T-helper 22 cell (primary cell): ENCODE measurements around the gene PSD.

Experiments used
- DNase-seq: peaks from one replicate; pipeline ENCODE4 v3.0.0-alpha.2; 2020; ENCODE audit warnings: low read depth

The PSD gene

GRCh38 chr10:102403115-102403514, 15.5 kb downstream of the PSD start:
- no peak for DNase-seq

GRCh38 chr10:102402512-102402896, 16.1 kb downstream of the PSD start:
- no peak for DNase-seq

- DNase-seq: no peak
Observed at GRCh38 chr10:102401735-102402511, 16.7 kb downstream of the PSD start.

GRCh38 chr10:102401342-102401654, 17.3 kb downstream of the PSD start:
- DNase-seq: no peak

DNA sequence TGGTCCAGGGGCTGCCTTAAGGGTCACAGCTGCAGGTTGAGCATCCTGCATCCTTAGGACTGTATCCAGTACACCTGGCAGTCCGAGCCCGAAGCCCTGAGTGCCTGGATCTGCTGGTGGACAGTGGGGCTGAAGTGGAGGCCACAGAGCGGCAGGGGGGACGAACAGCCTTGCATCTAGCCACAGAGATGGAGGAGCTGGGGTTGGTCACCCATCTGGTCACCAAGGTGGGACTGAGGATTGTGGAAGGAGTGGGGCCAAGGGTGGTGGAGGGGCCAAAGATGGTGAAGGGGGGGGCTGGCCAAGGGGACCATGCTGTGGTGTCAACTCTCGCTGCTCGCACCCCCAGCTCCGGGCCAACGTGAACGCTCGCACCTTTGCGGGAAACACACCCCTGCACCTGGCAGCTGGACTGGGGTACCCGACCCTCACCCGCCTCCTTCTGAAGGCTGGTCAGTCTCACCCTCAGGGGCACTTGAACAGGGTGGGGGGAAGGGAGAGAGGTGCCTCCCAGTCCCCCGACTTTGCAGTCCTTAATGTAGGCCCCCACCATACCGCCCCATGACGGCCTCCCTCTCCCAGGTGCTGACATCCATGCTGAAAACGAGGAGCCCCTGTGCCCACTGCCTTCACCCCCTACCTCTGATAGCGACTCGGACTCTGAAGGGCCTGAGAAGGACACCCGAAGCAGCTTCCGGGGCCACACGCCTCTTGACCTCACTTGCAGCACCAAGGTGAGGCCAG, 17.8 kb downstream of the PSD start:
- DNase-seq: no peak

DNA sequence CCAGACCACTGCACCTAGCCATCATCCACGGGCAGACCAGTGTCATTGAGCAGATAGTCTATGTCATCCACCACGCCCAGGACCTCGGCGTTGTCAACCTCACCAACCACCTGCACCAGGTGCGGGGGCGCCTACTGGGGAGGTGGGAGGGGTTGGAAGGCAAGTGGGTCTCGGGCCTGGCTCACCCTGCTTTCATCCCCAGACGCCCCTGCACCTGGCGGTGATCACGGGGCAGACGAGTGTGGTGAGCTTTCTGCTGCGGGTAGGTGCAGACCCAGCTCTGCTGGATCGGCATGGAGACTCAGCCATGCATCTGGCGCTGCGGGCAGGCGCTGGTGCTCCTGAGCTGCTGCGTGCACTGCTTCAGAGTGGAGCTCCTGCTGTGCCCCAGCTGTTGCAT, 18.5 kb downstream of the PSD start:
- no peak for DNase-seq

GRCh38 chr10:102399217-102400021, 19.2 kb downstream of the PSD start:
- DNase-seq: peak; percentile 71

DNA sequence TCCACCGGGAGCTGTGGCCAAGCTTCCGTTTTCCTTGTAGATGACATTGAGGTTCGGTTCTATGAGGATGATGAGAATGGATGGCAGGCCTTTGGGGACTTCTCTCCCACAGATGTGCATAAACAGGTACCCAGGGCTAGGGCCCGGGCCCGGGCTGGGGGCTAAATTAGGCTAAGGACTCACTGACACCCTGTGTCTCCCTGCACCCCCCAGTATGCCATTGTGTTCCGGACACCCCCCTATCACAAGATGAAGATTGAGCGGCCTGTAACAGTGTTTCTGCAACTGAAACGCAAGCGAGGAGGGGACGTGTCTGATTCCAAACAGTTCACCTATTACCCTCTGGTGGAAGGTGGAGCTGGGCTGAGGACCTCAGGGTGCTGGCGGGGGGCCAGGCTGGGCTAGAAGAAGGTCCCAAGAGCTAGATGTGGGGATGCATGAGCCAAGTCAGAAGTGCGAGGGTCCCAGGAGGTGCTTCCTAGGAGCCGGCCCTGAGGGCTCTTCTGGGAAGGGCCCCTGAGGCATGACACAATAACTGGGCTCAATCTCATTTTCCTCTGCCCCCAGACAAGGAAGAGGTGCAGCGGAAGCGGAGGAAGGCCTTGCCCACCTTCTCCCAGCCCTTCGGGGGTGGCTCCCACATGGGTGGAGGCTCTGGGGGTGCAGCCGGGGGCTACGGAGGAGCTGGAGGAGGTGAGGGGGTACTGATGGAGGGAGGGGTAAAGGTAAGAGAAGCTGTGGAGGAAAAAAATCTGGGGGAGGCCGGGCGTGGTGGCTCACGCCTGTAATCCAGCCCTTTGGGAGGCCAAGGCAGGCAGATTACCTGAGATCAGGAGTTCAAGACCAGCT, 20.2 kb downstream of the PSD start:
- no peak for DNase-seq

DNA sequence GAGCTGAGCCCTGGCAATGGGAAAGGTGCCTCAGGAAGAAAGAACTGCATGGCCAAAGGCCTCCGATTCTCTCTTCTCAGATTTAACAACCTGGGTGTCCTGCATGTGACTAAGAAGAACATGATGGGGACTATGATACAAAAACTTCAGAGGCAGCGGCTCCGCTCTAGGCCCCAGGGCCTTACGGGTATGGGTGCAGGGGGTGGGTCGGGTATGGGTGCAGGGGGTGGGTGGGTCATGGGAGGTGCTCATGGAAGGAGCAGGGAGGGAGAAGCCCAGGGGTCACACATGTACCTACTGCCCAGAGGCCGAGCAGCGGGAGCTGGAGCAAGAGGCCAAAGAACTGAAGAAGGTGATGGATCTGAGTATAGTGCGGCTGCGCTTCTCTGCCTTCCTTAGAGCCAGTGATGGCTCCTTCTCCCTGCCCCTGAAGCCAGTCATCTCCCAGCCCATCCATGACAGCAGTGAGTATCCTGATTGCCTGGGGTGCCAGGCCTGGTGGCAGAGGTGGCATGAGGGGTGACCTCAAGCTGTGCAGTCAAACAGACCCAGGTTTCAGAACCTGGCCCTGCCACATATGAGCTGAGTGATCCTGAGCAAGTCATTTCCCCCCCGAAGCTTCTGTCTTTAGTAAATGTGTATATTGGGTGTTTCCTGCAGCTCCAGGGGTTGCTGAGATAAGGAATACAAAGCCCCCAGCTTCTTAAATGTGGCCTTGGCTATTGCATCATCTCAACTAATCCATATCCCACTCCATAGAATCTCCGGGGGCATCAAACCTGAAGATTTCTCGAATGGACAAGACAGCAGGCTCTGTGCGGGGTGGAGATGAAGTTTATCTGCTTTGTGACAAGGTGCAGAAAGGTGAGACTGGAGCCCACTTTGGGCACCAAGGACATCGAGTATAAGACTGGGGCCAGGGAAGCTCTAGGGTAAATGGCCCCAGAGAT, 21.1 kb downstream of the PSD start:
- no peak for DNase-seq

GRCh38 chr10:102396730-102397151, 21.8 kb downstream of the PSD start:
- DNase-seq: no peak

GRCh38 chr10:102396317-102396650, 22.3 kb downstream of the PSD start:
- no peak for DNase-seq

DNA sequence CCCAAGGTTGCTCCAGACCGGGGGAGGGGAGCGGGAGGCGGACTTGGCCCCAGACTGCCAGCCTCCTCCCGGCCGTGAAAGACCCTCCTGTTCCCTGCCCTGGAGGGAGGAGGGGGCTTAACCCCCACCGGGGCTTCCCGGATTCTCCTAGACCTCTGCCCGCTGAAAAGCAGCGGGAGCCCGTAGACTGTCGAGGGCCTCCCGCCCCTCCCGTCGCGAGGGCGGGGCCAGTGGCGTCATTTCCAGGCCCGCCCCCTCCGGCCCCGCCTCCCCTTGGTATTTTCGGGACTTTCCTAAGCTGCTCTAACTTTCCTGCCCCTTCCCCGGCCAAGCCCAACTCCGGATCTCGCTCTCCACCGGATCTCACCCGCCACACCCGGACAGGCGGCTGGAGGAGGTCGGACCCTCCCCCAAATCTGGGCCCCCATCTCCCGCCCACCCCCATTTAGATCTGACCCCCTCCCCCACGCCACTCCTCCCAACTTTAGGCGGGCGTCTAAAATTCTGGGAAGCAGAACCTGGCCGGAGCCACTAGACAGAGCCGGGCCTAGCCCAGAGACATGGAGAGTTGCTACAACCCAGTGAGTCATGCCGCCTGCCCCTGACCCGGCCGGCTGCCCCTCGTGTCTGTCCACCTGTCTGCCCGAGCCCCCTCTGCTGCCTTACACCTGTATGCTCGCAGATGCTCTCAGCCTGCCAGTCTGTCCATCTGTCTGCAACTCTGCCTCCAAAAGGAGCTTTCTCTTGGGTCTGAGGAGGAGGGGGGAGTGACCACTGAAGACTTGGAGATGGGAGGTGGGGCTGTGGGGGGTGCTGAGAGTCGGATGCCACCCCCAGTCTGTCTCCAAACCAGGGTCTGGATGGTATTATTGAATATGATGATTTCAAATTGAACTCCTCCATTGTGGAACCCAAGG, 22.9 kb downstream of the PSD start, which contains the start of gene NFKB2:
NFKB2 (plus strand) TSS at position 306 of the 917 bp plus-strand sequence; CDS start at position 561, 255 bp downstream.
- peak; percentile 85 for DNase-seq

DNA sequence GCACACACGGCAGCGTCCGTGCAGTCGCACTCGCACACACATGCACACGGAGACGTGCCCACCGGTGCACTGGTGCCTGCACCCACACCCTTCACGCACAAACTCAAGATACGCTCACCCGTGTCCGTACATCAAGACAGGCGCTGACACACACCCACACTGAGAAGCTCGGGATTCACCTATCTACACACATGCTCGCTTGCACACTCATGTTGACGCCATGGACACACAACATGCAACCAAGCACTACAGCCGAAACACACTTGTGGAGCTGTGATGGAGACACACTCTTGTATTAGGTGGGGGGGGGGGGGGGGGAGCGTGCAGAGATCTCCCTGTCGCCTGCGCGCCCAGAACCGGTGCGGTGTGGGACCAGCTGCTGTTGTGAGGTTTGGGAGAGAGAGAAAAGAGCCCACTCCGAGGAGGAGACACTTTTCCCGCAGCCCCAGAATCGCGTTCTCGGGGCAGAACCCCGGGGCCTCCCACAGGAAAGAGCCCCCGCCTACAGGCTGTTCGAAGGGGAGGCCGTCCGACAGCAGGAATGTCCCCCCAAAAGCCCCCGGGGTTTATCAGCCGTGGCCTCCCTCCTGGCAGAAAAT, 23.7 kb downstream of the PSD start:
- peak; percentile 73 for DNase-seq

DNA sequence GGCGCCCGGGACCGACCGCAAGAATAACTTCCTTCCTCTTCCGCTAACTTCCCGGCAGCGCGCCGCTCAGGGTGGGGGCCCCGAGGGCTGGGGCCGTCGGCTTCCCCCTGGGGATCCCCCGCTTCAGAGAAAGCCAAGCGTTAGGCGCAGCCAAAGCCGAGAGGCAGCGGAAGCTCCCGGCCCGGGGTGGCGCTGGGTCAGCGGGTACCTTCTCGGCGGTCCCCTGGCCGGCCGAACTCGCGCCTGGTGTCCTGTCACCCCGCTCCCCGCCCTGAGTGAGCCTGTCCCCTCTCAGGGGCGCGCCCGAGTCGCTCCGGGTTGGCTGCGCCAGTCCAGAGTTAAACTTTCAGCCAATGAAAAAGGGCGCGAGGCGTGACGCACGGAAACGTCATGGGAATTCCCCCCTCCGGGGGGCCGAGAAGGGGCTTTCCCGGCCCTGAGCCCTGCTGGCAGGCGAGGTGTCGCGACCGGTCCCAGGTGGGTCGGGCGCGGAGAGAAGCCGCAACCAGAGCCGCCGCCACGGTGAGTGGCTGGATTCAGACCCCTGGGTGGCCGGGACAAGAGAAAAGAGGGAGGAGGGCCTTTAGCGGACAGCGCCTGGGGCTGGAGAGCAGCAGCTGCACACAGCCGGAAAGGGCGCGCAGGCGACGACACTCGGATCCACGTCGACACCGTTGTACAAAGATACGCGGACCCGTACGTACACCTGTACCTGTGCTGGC, 24.3 kb downstream of the PSD start:
- DNase-seq: peak; percentile 98

DNA sequence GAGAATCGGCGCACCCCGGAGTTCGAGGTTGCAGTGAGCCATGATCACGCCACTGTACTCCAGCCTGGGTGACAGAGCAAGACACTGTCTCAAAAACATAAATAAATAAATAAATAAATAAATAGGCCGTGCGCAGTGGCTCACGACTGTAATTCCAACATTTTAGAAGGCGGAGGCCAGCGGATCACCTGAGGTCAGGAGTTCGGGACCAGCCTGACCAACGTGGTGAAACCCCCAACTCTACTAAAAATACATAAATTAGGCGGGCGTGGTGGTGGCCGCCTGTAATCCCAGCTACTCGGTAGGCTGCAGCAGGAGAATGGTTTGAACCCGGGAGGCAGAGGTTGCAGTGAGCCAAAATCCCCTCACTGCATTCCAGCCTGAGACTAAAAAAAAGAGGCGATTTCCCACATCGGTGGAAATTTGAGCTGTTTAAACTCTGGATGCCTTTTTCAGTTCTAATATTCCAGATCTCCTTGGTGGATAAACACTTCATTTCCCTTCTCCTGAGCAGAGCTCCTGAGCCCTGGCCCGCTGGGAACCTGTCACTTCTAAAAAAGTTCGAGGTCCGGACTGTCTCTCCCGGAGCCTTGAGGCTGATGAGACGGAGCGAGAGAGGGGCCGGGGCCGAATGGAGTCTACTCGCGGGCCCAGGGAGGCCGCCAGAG, 25.0 kb downstream of the PSD start:
- DNase-seq: no peak

- no peak for DNase-seq
Observed at GRCh38 chr10:102392306-102392705, 26.3 kb downstream of the PSD start.

GRCh38 chr10:102389894-102390293, 28.7 kb downstream of the PSD start:
- DNase-seq: no peak
